ENCODE measurements around the gene CHCHD2. TPM values are rescaled to one million over a fixed set of nuclear protein-coding genes. Genes with fewer than 3 reads are reported as not detected.

The CHCHD2 gene, protein sequence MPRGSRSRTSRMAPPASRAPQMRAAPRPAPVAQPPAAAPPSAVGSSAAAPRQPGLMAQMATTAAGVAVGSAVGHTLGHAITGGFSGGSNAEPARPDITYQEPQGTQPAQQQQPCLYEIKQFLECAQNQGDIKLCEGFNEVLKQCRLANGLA
- total RNA-seq: 229 and 233 TPM in 2 replicates

DNA sequence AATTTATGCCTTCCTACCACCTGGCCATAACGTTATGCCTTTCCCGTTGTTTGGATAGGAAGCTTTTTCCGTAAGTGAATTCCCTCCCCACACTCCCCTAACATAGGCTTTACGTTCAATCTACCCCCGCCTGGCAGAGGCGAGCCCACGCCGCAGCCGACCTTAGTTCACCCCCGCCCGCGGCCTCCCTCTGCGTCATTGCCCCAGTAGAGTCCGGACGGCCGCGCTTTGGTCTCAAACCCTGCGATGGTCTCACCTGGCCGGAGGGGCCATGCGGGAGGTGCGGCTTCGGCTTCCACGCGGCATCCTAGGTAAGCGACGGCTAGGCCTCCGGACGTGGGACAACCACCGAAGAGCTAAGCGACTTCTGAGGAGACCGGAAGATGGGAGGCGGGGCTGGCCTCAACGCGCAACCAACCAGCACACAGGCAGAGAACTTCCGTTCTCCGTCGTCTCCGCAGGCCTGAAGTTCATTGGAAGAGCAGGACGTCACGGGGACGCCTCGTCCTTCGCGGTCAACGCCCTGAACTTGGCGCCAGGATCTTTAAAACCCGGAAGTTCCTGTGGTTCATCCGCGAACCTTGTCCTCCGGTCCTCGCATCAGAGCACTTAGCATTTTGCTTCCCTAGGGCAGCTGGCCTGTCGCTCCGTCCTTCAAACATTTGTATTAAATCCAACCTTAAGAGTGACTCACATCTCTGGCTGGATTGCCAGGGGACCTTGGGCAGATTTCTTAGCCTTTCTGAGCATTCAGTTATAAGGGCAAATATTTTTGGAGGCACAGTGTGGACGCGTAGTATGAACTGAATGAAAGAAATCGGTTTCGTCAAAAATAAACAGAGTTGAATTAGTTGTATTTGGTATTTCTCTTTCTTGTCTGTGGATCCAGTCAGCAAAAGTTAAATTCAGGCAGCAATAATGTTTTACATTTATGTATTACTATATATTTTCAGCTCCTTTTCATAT lies at the start of gene CHCHD2:
CHCHD2 (minus strand) TSS at position 369 of the 966 bp plus-strand sequence; CDS start at position 306, 63 bp downstream.

DNA sequence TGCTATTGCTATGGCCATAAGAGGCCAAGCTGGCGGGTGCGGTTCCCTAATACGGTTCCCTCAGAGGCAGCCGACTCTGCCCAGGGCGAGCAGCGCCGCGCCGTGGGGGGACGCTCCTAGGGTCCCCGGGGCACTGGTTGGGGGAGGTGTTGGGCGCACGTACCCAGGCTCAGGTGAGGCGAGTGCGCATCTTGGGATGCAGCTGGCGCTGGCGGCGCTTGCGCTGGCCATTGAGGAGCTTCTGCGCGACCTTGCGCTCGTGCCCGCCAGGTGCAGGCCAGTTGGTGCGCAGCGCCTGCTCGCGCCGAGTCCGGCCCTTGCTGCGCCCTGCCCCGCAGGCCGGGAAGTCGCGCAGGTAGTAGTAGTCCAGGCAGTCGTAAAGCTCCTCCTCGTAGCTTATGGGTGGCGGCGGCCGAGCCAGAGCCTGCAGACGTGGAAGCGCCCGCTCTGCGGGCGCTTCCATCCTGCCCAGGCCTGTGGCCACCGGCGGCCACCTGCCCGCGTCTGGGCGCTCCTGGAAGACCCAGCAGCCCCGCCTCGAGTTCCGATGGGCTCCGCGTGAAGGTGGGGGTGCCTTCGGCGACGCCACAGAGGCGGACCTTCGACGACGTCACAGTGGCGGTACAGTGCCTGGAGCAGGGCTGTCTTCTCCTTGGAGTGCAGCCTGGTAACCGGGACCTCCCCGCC lies 9.7 kb upstream of the CHCHD2 start, which contains the start of gene NUPR2:
NUPR2 (minus strand) TSS at position 566 of the 687 bp plus-strand sequence; CDS start at position 463, 103 bp downstream.

DNA sequence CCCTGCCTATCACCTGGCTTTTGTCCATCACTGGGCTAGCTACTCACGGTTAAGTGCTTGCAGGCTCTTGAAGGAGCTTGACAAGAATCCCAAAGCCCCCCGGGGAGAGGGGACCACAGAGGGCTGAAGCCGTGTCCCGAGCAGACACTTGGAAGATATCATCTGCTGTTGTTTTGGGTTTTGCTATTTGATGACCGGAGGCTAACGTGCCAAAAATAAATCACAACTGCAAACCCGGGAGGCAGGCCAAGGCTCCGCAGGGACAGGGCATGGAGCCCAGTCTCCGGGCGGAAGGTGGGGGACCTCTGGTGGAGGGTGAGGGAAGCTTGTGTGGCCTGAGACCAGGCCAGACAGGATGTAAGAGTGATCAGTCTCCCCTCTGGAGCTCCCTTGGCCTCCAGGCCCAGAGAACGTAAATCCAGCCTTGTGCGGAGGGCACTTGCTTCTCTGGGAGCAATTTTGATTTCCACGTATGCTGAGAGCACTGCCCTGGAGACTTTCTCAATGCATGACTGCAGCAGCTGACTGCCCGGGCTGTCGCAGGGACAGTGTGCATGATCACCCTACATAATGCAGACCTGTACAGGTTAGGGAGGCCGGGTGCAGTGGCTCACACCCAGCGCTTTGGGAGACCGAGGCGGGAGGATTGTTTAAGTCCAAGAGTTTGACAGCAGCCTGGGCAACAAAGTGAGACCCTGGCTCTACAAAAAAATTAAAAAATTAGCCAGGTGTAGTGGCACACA lies 13.3 kb downstream of the CHCHD2 start, which contains the start of gene PHKG1:
PHKG1 (minus strand) TSS at position 164 of the 743 bp plus-strand sequence. CDS start 4,011 bp downstream, outside the sequence.

DNA sequence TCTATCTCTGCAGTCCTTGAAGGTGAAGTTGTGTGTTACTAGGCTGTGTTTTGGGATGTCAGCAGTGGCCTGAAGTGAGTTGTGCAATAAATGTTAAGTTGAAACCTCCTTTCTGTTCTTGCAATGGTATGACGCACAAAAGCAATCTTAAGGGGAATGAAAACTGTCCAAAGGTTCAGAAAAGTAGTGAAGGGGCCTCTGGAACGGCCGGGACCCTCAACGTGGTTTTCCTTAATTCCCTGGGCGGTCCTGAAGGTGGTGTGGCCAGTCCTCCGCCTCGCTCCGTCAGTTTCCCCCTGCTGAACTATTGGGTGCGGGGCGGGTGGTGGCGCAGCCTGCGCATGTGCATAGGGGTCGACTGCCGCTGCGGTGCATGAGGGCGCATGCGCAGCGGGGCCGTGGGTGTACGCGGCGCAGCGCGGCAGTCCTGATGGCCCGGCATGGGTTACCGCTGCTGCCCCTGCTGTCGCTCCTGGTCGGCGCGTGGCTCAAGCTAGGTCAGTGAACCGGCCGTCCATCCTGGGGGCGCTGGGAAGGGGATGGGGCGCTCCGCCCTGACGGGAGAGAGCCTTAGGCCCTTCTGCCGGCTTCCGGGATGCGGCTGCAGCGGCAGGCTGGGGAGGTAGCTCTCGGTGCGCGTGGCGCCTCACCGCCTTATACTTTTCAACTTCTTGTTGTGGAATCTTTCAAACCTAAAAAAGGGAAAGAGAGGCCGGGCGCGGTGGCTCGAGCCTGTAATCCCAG lies 42.2 kb downstream of the CHCHD2 start, which contains the start of gene SUMF2:
SUMF2 (plus strand) TSS at position 405 of the 744 bp plus-strand sequence; CDS start at position 431, 26 bp downstream.

Small RNAs within 50 kb of the gene (small RNA-seq; reads per million reads assigned to genes)
- not detected for gene SNORA15
- 0.31 reads per million for gene SNORA22B

Other genes with a start within 250 kb of the CHCHD2 start
- not detected in 2 replicates for gene SEPTIN14, start 243.7 kb downstream of the CHCHD2 start, total RNA-seq
- 2.7 and 2.8 TPM in 2 replicates for gene ZNF713, start 219.0 kb downstream of the CHCHD2 start, total RNA-seq
- 10.9 and 11.5 TPM in 2 replicates for gene MRPS17, start 154.6 kb downstream of the CHCHD2 start, total RNA-seq
- 49.2 and 65.5 TPM in 2 replicates for gene NIPSNAP2, start 141.9 kb downstream of the CHCHD2 start, total RNA-seq
- 20.9 and 23.9 TPM in 2 replicates for gene PSPH, start 55.0 kb downstream of the CHCHD2 start, total RNA-seq
- gene CCT6A, start 54.7 kb downstream of the CHCHD2 start, total RNA-seq: 136 and 155 TPM in 2 replicates
- gene SUMF2, start 42.2 kb downstream of the CHCHD2 start, total RNA-seq: 234 and 250 TPM in 2 replicates
- gene PHKG1, start 13.5 kb downstream of the CHCHD2 start, total RNA-seq: 3.7 and 4.6 TPM in 2 replicates
- not detected in 2 replicates for gene NUPR2, start 9.9 kb upstream of the CHCHD2 start, total RNA-seq

Data from articular chondrocyte of knee joint (primary cell).